GM18502 (cell line): ENCODE data around the gene SRCAP.
A peak's percentile ranks its signal among the peaks of the same experiment; 100 is the strongest.

ENCODE experiments used
- ATAC-seq: cut with Tn5 transposase; IDR thresholded peaks from one replicate; pipeline ENCODE4 v1.9.1; 2021; ENCODE audit warnings: mild to moderate bottlenecking; ENCODE audit not compliant: unreplicated experiment, poor library complexity

The SRCAP gene

DNA sequence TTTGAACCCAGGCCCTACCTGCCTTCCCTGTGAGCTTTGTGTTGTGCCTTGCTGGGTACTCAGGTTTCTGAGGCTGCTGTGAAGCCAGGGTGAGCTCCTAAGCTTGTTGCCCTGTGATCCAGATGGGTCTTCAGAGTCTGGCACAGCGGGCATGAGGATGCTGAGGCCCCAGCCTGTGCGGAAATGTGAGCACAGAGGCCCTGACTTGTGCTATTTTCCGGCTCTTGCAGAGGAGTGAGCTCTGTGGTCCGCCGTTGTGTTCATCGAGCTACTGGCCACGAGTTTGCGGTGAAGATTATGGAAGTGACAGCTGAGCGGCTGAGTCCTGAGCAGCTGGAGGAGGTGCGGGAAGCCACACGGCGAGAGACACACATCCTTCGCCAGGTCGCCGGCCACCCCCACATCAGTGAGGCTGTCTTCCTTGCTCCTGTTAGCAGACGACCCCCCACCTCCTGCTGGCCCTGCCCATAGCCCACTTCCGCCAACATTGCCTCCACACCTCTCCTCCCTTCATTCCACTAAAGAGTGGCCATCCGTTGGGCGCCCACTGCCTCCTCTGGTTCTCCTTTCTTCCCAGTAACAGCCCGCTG, 52.0 kb downstream of the SRCAP start:
- ATAC-seq = no peak

GRCh38 chr16:30753596-30753995, 54.6 kb downstream of the SRCAP start:
- ATAC-seq = no peak

DNA sequence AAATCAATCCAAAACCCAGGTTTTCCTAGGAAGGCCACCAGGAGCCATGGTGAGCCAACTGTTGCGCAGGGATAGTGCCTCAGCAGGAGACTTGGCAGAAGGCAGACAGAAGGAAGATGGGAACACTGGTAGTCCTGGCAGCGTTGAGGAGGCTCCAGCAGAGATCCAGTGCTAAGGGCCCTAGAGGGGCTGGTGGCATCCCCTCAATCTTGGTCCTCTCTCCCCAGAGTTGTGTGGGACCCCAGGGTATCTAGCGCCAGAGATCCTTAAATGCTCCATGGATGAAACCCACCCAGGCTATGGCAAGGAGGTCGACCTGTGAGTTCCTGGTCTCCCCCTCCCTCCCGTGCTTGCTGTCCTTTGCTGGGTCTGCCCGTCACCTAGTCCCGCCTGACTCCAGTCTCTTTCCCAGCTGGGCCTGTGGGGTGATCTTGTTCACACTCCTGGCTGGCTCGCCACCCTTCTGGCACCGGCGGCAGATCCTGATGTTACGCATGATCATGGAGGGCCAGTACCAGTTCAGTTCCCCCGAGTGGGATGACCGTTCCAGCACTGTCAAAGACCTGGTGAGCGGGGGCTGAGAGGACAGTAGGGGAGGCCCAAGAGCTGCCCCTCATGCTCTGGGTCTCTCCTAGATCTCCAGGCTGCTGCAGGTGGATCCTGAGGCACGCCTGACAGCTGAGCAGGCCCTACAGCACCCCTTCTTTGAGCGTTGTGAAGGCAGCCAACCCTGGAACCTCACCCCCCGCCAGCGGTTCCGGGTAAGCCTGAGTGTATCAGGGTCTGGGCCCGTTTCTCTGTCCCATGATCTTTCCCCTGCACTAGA, 57.2 kb downstream of the SRCAP start:
- ATAC-seq = no peak

GRCh38 chr16:30756781-30757100, 57.8 kb downstream of the SRCAP start:
- no peak for ATAC-seq

- ATAC-seq = no peak
Measured at GRCh38 chr16:30757316-30757715, 58.3 kb downstream of the SRCAP start.

DNA sequence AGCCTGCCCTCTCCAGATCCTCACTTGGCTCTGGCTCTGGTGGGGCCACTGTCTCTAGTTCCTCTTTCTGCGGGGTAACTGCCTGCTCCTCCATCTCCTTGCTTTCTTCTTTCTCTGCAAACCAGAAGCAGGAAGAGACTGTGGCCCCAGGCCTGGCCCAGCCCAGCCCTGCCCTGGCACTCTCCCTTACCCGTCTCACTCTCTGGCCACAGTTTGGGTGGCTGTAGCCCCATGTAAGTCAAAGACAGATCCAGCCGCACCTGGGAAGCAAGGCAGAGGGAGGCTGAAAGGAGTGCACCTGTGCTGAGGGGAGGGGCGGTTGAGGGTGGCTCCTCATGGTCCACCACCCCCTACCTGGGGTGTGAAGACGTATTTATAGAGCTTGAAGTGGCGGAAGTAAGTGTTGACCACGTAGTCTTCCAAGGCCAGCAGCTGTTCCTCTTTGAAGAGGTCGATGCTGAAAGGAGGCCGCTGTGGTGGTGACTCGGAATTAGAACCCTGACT, 60.1 kb downstream of the SRCAP start:
- ATAC-seq = no peak

GRCh38 chr16:30760001-30760559, 61.1 kb downstream of the SRCAP start:
- no peak for ATAC-seq

DNA sequence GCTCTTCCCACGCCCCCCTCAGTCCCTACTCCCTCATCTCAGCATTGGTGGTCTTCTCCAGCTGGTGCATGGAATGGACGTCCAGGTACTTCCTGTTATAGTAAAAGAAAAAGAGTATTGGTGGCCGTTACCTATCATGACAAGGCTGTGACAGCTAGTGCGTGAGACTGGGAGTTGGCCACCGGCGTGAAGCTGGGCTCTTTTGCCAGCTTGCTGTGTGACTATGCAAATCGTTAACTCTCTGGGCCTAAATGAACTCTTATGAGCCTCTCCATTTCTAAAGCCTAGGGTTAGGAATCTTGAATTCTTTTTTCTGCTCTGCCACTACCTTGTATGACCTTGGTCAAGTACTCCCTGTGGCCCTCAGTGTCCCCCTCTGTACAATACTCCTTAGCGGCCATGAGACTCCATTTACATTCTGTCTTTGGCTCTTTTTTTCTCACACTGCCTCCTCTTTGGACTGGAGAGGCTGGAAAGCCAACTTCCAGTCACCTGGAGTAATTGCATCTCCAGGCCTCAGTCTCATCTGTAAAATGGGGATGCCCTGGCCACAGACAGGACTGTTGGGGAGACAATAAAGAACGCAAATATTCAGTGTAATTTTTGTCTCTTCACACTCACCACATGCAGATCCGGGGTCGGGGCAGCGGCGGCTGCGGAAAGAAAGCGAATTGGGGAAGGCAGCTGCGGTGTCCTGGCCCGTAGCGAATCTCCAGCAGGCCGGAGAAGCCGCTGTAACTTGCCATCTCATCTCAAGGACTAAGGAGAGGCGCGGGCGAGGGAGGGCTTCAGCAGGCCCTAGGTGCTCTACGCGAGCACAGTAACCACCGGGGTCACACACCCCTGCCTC, 61.8 kb downstream of the SRCAP start:
- ATAC-seq = no peak

GRCh38 chr16:30761427-30761927, 62.5 kb downstream of the SRCAP start:
- peak; percentile 30 for ATAC-seq

DNA sequence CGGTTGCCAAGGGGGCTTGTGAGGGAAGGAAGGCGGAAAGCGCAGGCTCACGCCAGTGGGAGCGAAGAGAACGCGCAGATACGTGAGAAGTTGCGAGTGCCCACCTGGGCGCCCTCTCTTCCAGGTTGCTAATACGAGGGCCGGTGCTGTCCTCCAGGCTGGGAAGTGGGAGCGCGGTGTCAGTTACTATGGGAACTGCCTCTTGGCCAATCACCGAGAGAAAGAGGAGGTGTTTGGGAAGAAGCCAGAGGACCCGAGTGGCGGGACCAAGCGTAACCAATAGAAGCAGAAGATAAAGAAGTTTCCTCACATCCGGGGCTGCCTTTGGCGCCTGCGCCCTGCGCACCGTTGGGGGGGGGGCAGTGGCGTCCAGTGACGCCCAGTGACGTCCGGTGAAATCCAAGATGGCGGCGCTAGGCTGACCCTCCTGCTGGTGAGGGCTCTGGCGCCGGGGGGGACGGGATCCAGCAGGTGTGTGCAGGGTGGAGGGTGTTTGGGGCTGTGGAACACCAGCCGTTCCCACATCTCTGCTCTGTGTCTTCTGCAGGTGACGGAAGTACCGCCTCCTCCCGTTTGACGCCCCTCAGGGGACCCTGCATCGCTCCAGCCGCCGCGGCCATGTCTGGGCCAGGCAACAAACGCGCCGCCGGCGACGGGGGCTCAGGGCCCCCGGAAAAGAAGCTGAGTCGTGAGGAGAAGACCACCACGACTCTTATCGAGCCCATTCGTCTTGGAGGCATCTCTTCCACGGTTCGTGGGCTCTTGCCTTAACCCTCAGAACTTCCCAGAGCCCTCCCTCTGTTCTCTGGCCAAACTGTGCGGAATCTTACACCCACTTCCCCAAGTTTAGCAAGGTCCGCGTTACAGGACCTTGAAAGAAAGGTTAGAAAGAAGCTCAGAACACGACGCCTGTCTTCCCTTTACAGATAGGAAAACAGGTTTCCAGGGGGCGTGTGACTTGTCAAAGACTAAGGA, 63.2 kb downstream of the SRCAP start, which contains the start of the genes CFAP119 and RNF40:
TSS of gene CFAP119 (minus strand) at position 135 of the 975 bp plus-strand sequence. CDS start 314 bp downstream, outside the sequence.
TSS of gene RNF40 (plus strand) at position 395 of the 975 bp plus-strand sequence. CDS start at position 619, 224 bp downstream.
- peak; percentile 90 for ATAC-seq

- ATAC-seq = no peak
Measured at GRCh38 chr16:30762991-30763725, 64.2 kb downstream of the SRCAP start.

DNA sequence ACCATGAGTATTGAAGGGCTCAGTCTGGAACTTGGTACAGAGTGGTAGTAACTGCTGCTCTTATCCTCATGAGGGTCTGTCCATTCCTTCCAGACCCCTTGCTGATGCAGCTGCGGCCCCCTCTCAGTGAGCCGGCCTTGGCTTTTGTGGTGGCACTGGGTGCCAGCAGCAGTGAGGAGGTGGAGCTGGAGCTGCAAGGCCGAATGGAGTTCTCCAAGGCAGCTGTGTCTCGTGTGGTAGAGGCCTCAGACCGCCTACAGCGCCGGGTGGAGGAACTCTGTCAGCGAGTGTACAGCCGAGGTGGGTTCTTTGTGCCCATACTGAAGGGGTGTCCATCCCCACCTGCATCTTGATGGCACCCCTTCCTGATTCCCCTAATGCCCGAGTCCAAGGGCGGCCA, 65.1 kb downstream of the SRCAP start:
- no peak for ATAC-seq

DNA sequence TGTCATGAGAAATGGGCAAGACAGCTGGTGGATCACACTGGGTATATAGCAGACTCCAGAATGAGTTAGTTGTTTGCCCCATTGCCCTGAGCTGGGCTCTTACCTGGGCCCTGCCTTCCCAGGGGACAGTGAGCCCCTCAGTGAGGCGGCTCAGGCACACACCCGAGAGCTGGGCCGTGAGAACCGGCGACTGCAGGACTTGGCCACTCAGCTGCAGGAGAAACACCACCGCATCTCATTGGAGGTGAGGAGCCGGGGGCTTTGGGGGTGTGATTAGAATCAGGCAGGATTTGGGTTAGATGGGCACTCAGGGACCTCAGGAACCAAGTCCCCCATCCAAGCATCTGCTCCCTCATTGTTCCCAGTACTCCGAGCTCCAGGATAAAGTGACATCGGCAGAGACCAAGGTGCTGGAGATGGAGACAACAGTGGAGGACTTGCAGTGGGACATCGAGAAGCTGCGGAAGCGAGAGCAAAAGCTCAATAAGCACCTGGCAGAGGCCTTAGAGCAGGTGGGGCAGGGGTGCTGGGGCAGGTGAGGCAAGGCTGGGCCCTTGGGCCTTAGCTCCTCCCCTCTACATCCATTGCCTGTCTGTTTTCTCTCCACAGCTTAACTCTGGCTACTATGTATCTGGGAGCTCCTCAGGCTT, 66.0 kb downstream of the SRCAP start:
- no peak for ATAC-seq

DNA sequence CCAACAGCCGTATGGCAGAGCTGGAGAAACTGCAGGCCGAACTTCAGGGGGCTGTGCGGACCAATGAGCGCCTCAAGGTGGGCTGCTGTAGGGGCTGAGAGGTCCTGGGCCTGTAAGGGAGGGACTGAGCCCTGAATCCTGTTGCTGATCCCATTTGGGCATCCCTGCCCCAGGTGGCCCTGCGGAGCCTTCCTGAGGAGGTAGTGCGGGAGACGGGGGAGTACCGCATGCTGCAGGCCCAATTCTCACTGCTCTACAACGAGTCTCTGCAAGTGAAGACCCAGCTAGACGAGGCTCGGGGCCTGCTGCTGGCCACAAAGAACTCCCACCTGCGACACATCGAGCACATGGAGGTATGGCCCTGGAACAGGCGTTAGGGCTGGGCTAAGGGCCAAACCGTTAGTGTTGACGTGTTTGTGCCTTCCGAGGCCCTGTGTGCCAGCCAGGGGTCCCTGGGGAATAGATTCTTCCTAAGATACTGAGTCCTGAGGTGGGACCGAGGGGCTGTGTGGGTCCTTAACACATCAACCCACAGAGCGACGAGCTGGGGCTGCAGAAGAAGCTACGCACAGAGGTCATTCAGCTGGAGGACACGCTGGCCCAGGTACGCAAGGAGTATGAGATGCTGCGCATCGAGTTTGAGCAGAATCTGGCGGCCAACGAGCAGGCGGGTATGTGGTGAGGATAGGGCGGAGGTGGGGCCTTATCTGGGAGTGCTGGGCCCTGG, 67.4 kb downstream of the SRCAP start:
- ATAC-seq = no peak

- ATAC-seq = no peak
Measured at GRCh38 chr16:30766933-30767284, 67.9 kb downstream of the SRCAP start.

DNA sequence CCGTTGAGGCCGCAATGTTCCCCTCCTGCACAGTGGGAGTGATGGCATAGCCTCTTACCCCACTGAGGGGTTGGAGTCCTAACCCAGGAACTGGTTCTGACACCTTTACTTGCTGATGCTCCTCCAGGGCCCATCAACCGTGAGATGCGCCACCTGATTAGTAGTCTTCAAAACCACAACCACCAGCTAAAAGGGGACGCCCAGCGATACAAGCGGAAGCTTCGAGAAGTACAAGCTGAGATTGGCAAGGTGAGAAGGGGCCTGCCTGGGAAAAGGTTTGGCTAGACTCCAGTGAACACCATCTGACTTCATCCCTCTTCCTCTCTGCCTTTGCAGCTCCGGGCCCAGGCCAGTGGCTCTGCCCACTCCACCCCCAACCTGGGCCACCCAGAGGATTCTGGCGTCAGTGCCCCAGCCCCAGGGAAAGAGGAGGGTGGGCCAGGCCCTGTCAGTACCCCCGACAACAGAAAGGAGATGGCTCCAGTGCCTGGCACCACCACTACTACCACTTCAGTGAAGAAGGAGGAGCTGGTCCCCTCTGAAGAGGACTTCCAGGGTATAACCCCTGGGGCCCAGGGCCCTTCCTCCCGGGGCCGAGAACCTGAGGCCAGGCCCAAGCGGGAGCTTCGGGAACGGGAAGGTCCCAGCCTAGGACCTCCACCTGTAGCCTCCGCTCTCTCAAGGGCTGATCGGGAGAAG, 68.9 kb downstream of the SRCAP start:
- no peak for ATAC-seq
